NCI-H187 (cell line): ENCODE data around the gene UTP3.
"Not testable (repeated sequence)": the region's sequence is repeated elsewhere in the genome, so short reads cannot be mapped to it uniquely, and the experiment has no call there.

Experiments
- DNase-seq, 2 experiments: peaks; one replicate each; lab custom pipeline; 2025; lab: John Stamatoyannopoulos, UW

Gene UTP3

GRCh38 chr4:70718811-70719604 is 30.7 kb downstream of the UTP3 start:
- no peak for DNase-seq

- peak; percentile 58 to 75 for DNase-seq
Measured at GRCh38 chr4:70721747-70722146, 33.4 kb downstream of the UTP3 start, which contains the start of gene RUFY3. TSS of gene RUFY3 (plus strand) at chr4:70721964. CDS start at chr4:70722574, 610 bp downstream.

- DNase-seq = peak in 1 of 2 experiments; percentile 48
Measured at GRCh38 chr4:70722199-70722791, 34.0 kb downstream of the UTP3 start.

DNA sequence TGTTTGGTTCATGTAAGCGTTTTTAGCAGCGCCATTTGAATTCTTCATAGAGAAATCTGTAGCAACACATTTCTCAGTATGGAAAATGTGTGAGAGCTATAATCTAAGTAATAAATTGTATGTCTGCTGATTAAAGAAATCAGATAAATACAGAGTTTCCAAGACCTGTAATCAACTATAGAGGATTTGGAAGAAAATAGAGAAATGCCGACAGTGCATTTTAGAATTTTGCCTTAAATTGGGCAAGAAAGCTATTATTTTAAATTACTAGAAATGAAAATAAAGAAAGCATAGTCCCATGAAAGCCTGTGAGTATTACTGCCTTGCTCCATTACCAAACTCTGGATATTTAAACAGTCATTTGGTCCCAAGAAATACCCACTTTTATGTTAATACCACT is 36.1 kb downstream of the UTP3 start:
- DNase-seq = no peak

DNA sequence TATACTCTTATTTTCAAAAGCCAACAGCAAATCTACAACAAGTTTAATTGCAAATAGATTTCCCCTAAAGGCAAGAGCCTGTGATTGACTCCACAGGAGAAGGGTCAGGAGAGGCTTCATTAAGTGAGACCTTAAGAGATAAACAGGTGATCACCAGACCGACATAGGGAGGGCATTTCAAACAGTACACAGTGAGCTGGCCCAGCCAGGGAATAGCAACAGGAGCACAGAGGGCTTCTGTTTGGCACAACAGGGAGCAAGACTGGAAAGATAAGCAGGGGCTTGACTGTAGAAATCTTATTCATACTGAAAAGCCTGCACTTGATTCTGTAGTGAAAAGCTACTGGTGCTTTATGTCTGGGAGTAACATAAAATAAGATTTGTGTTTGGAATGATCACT is 37.3 kb downstream of the UTP3 start:
- DNase-seq = no peak

DNA sequence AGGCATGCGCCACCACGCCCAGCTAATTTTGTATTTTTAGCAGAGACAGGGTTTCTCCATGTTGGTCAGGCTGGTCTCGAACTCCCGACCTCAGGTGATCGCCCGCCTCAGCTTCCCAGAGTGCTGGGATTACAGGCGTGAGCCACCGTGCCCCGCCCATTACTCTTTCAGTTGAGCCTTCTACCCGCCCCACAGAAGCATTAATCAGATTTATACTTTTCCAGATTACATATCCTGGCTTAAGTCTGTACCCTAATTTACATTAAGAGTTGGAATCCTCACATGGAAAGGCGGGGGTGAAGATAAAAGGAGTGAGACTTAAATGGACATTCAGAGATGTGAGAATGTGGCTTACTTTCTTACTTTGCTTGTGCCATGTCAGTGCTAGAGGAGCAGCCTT is 38.2 kb downstream of the UTP3 start:
- DNase-seq = not testable (repeated sequence)

DNA sequence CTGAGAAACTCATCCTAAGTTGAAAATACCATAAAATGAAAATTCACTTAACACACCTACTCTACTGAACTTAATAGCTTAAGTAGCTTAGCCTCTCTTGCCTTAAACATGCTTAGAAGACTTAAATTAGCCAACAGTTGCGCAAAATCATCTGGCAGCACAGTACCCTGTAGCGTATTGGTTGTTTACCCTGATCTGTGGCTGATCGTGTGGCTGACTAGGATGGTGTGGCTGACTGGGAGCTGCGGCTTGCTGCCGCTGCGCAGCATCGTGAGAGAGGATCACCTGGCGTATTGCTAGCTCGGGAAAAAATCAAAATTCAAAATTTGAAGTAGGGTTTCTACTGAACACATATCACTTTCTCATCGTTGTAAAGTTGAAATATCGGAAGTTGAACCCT is 39.8 kb downstream of the UTP3 start:
- DNase-seq = no peak

DNA sequence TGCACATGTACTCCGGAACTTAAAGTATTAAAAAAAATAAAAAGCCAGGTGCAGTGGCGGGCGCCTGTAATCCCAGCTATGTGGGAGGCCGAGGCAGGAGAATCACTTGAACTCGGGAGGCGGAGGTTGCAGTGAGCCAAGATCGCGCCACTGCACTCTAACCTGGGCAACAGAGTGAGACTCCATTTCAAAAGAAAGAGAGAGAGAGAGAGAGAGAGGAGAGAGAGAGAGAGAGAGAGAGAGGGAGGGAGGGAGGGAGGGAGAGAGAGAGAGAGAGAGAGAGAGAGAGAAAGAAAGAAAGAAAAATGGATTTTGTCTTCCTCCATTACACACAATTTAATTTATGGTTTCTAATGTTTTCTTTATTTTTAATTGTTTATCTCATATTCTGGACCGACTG is 44.5 kb downstream of the UTP3 start:
- DNase-seq = not testable (repeated sequence)

- no peak for DNase-seq
Measured at GRCh38 chr4:70734168-70734954, 46.0 kb downstream of the UTP3 start.

DNA sequence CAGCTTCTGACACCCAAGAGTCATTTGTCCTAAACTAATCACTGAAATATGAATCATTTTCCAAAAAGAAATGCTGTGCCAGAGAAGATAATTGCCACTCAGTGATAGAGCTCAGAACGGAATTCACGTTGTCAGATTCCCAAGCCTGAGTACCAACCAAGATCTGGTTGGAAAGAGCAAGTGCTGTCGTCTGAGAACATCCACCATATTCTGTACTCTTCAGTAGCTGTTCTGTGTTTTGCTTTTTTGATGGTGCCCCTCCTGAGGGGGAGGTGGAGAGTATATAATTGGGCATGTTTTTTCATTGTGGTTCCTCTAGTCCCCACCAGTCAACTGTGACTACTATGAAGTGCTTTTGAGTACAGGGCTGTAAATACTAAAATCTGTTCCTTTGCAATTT is 46.6 kb downstream of the UTP3 start:
- no peak for DNase-seq

- not testable (repeated sequence) for DNase-seq
Measured at GRCh38 chr4:70735915-70736314, 47.6 kb downstream of the UTP3 start.

- DNase-seq = no peak
Measured at GRCh38 chr4:70737006-70737405, 48.7 kb downstream of the UTP3 start.

DNA sequence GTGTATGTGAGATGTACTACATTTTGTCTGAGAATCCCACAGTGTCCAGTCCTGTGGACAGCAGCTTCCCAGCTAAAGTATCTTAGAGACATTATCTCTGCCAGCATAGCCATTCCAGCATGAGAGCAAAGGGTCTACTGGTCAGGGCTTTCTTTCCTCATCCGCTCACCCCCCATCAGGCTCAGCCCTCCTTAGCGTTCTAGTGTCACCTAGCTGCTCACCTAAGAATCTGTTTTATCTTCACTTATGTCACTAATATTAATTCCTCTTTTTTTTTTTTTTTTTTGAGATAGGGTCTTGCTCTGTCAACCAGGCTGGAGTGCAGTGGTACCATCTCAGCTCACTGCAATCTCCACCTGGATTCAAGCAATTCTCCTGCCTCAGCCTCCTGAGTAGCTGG is 49.1 kb downstream of the UTP3 start:
- DNase-seq = no peak

DNA sequence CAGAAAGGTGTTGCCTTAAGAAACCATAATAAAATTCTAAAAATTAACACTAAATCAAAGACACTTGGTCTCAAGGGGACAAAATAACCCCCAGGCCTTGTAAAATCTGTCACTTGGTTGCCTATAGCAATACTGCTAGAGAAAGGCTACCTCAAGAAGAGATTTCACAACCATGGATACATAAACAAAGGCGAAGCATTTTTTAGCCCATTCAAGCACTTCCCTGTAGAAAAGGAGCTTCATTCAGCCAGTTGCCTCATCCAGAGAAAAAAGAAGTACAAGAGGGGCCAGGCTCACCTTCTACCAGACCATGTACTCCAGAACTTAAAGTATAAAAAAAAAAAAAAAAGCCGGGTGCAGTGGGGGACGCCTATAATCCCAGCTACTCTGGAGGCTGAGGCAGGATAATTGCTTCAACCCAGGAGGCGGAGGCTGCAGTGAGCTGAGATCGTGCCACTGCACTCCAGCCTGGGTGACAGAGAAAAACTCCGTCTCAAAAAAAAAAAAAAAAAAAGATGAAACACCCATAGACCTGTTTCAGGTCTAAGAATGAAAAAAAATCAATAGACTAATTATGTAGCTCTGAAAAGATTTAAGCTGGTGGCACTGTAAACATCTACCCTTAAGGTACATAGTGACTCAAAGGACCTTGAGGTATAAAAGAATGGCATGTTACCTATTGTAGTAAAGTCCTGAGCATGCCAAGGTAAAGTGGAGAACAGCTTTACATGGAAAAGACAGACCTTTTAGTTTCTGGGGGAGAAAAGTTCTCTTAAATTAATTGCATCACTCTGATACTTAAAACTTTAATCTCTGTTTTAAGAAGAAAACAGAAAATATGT is 51.4 kb downstream of the UTP3 start:
- no peak for DNase-seq
